ENCODE measurements around the gene IL6ST.
A peak's percentile ranks its signal among the peaks of the same experiment; 100 is the strongest.
"Not testable (repeated sequence)": the region's sequence is repeated elsewhere in the genome, so short reads cannot be mapped to it uniquely, and the experiment has no call there.

Gene IL6ST

DNA sequence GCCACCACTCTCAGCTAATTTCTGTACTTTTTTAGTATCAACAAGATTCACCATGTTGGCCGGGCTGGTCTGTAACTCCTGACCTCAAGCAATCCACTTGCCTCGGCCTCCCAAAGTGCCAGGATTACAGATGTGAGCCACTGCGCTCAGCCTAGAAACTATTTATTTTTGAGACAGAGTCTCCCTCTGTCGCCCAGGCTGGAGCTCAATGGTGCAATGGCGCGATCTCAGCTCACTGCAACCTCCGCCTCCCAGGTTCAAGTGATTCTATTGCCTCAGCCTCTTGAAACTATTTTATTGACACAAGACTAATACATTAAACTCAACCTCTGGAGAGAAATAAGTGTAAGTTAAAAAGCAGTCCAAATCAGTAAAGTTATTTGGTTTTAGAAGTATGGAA is 34.0 kb downstream of the IL6ST start:
- no peak for DNase-seq

GRCh38 chr5:55959208-55959607 is 35.6 kb downstream of the IL6ST start:
- no peak for DNase-seq

DNA sequence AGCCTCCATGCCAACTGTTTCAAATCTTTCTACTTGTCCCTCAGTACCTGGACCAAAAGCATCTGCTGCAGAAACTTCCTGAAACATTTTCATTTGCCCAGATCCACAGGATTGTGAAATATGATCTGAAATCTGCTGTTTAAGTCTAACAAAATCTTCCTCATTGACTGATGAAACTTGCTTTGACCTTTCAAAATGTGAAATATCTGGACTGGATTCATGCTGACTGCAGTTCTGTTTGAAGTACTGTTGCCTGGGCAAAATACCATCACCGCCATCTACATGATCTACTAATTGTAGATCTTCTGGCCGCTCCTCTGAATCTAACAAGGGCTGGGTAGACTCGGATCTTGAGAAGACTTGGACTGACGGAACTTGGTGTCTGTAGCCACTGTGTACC is 53.6 kb downstream of the IL6ST start:
- DNase-seq, result not testable (repeated sequence)

- DNase-seq, result not testable (repeated sequence)
These were observed 57.2 kb downstream of the IL6ST start for GRCh38 chr5:55937598-55937997.

- DNase-seq, result peak; percentile 73 to 77
These were observed 58.6 kb downstream of the IL6ST start for GRCh38 chr5:55936100-55936693.

DNA sequence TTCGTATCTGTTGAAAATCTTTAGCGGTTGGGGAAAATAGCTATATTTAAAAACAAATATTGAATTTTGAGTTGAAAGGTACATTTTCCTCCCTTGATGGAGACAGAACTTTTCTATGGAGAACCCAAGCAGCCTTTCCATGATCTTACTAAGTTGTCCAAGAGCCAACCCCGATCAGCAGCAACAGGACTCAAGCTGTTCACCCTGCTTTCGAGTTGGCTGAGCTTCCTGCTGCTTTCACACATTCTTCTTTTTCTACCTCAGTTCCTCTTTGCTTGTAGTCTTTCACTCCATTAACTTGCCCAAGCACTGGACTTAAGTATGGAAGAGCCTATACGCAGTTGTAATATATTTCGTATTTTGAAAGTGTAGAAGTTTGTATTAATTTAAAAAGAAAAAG is 59.4 kb downstream of the IL6ST start:
- no peak for DNase-seq

- DNase-seq, result no peak
These were observed 60.0 kb downstream of the IL6ST start for GRCh38 chr5:55934720-55935119.

DNA sequence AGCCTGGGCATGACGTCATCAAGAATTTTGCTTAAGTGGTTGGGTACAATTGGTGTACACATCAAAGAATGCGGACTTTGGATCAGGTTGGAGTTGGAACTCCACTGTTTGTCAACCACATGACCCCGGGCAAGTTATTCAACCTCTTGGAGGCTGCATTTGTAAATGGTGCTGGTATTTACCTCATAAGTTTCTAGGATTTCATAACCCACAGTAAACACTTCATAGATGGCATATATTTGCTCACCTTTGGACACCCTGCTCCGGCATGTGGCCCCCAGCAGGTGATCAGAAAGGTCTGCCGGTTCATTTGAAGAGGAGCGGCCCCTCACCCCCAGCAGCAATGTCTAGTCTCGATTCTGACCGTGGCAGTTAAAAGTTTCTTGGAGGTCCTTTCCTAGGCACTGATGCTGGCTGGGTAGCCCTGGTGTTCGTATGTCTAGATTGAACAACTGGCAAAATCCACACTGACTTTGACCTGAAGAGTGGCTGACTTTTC is 60.6 kb downstream of the IL6ST start:
- no peak for DNase-seq

GRCh38 chr5:55933377-55934114 is 61.2 kb downstream of the IL6ST start:
- DNase-seq, result no peak

GRCh38 chr5:55932700-55933099 is 62.1 kb downstream of the IL6ST start:
- DNase-seq, result no peak

DNA sequence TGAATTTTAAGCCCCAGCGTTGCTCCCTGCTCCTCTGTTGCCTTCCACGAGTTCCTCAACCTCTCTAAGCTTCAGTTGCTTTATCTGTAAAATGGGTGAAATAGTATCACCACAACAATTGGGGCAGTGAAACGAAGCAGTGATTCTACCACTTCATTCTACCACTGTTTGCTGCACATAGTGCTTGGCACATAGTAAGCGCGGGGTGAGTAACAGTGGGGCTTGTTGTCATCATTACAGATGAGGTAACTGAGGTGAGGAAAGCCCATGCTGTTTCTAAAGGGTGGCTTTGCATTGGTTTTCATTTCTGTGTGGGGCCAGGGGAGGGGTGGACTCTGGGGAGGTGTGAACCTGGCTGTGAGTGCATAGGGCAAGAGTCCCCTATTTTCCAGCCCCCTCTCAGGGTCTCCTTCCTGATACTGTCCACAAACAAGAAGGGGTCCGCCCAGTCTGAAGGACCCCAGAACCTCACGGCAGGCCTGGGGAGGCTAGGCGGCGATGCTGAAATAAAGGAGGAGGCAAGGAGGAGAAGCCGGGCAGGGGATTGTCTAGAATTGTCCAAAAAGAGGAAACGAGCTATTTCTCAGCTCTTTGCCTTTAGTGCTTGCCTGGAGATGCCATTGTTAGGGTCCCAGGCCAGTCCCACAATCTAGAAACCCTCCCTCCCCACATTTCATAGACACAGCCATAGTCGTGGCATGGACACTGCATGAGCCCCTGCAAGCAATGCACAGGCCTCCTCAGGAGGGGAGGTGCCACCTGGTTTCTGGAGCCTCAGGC is 65.6 kb downstream of the IL6ST start:
- no peak for DNase-seq

- no peak for DNase-seq
These were observed 66.7 kb downstream of the IL6ST start for GRCh38 chr5:55927861-55928655.

DNA sequence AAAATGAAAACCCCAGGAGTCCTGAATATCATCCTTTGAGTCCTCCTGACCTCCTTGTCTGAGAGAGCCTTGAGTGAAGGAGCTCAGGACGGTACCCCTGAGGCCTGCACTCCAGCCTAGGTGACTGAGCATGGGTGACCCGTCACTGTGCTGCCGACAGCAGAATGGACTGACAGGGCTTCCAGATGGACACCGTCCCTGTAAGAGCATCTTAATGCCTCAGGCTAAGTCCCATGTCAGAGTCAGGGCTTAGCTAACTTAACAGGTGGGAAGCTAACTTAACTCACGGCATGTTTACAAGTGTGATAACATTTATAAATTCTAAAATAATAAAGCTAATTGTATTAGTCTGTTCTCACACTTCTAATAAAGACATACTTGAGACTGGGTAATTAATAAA is 68.3 kb downstream of the IL6ST start:
- DNase-seq, result no peak

DNA sequence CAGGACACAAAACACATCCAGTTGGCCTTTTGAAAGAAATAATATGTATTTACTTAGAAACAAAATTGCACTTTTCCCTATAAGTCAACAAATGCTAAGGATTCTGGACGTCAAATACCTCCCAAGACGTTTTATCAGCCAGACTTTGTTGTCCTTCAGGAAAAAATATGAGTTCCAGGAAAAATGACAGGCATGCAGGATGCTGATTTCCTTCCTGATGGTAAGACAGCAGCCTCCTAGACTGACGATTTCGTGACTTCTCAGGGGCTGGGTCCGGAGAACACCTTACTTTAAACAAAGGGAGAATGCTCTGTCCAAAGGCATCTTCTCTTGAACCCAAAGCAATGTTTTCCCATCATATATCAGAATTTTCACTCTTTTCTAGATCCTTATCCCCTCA is 69.1 kb downstream of the IL6ST start:
- DNase-seq, result no peak

DNA sequence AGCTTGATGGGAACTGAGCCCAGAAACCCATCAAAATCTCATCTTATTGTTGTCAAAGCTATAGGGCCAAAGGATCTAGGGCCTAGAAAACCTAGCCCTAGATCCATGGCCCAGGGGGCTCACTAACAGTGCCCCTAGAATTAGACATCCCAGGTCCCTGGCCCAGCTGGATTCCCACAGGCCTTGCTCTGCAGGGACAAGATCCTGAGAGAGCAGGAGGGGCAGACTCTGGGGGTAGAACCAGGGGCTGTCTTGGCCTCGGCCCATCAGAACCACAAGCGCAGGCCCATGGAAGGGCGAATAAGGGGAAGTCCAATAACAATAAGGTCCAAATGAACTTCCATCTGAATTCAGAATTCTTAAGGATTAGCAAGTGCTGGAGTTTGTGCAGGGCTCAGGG is 69.6 kb downstream of the IL6ST start:
- no peak for DNase-seq

GRCh38 chr5:55924744-55925143 is 70.0 kb downstream of the IL6ST start:
- DNase-seq, result no peak

- no peak for DNase-seq
These were observed 70.8 kb downstream of the IL6ST start for GRCh38 chr5:55923865-55924500.

DNA sequence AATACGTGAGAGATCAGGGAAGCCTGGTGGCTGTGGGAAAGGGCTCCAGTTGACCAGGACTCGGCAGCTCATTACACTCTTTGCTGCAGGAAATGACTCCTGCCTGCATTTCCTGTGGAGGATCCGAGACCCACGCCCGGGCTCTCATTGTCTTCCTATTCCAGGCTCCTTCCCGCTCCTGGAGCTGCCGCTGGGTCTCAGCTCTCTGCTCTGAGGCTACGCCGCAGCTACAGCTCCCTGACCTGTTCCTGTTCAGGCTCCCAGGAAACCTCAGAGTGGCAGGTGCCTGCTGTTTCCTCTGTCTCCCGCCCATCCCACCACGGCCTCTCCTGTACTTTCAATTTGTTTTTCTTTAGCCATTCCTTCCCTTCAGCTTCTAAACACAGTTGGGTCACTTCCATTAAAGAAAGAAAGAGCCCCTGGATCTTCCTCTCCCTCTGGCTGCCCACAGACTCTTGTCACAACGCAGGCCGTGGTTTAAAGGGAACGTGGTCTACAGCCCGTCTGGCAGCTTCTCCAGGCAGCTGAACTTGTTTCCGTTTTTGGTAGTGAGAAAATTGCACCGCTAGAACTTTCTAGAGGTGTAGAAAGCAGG is 71.5 kb downstream of the IL6ST start:
- DNase-seq, result peak; percentile 76 to 77

DNA sequence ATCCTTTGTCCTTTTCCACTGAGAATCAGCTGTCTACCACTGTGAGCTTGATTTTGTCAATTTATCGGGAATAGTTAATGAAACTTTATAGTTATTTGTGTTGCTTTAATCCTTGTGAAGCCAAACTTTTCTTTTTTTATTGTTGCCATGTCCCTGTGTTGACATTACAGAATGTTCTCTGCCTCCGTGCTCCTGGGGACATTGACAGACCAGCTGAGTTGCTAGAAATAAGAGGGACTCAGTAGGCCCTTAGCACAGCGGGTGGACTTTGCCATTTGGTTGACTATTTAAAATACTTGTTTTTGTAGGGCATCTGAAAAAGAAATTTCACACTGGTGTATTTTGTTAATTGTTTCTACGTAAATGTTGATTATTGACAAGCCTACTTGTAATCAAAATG is 73.1 kb downstream of the IL6ST start:
- no peak for DNase-seq

DNA sequence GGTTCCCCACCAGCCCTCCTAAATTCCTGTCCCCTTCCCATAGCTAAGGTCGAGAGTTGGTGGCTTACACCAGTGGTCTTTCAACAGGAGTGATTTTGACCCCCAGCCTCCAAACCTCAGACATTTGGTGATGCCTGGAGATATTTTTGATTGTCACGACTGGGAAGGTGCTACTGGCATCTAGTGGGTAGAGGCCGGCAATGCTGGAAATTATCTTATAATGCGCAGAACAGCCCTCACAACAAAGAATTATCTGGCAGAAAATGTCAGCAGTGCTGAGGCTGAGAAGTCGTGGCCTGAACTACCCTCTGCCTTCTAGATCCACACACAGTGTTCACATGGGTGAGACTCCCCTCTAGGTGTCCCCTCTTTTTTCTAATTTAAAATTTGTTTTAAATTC is 74.0 kb downstream of the IL6ST start:
- peak; percentile 6 to 36 for DNase-seq

DNA sequence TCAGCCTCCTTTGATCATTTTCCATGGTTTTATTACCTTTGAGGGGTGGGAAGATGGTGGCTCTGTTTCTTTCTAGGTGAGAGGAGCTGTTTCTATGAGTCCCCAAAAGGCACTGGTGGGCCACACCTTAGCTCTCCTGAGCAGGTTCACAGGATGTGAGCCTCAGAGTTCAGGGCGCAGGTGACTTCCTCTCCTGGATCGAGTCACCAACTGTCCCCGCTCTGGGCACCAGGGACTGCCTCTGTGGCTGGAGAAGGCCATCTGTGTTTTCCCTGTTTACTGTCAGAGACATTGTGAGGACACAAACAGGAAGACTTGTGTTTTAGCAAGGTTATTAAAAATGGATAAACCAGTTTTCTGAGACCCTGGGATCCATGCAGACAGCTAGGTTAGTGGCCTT is 75.1 kb downstream of the IL6ST start:
- no peak for DNase-seq

Measured in Kasumi-1 (cell line).